Measurements from ENCODE around the gene AKT3.
A peak's percentile ranks its signal among the peaks of the same experiment; 100 is the strongest.

The AKT3 gene

GRCh38 chr1:243461700-243462099, 388.3 kb downstream of the AKT3 start:
- DNase-seq (ENCODE audit: low spot score): no peak

- DNase-seq (ENCODE audit: low spot score): no peak
These were observed 391.0 kb downstream of the AKT3 start for GRCh38 chr1:243459059-243459458.

GRCh38 chr1:243457363-243457982, 392.6 kb downstream of the AKT3 start:
- DNase-seq (ENCODE audit: low spot score): no peak

GRCh38 chr1:243455760-243456651, 394.0 kb downstream of the AKT3 start:
- DNase-seq (ENCODE audit: low spot score): no peak

GRCh38 chr1:243454328-243454997, 395.6 kb downstream of the AKT3 start:
- DNase-seq (ENCODE audit: low spot score): no peak

GRCh38 chr1:243452092-243452491, 398.0 kb downstream of the AKT3 start:
- DNase-seq (ENCODE audit: low spot score): no peak

GRCh38 chr1:243449373-243449772, 400.7 kb downstream of the AKT3 start:
- DNase-seq (ENCODE audit: low spot score): no peak

GRCh38 chr1:243447844-243448243, 402.2 kb downstream of the AKT3 start:
- DNase-seq (ENCODE audit: low spot score): no peak

- no peak for DNase-seq (ENCODE audit: low spot score)
These were observed 402.7 kb downstream of the AKT3 start for GRCh38 chr1:243447347-243447746.

GRCh38 chr1:243443557-243443956, 406.5 kb downstream of the AKT3 start:
- no peak for DNase-seq (ENCODE audit: low spot score)

GRCh38 chr1:243441601-243442000, 408.4 kb downstream of the AKT3 start:
- DNase-seq (ENCODE audit: low spot score): no peak

- peak; percentile 35 for DNase-seq (ENCODE audit: low spot score)
These were observed 409.6 kb downstream of the AKT3 start for GRCh38 chr1:243440406-243440805.

- DNase-seq (ENCODE audit: low spot score): no peak
These were observed 411.2 kb downstream of the AKT3 start for GRCh38 chr1:243438815-243439214.
